Mesenteric fat pad (tissue), 1 donor: ENCODE measurements around the gene NPR1. TPM values are rescaled to one million over a fixed set of nuclear protein-coding genes. Genes with fewer than 3 reads are reported as not detected.
"Not testable (repeated sequence)": the region's sequence is repeated elsewhere in the genome, so short reads cannot be mapped to it uniquely, and the experiment has no call there.

Experiments
- DNase-seq: peaks from one replicate; pipeline ENCODE4 v3.0.0-alpha.2; 2020; ENCODE audit warnings: low spot score
- total RNA-seq: library from RNA; stranded (reverse); fragmentation: NEBNext Ultra II Directional; extraction: Animal tissue kit (Norgen Biotek cat#: 25700); gene quantifications from one replicate; pipeline ENCODE4 v1.2.1, GENCODE V29; 2021
- donor health status: DM: yes; HTN: yes; CAD: no.

The NPR1 gene
- total RNA-seq, 1 donor from 2014 or later: 156 TPM

GRCh38 chr1:153679337-153680119 is 1.0 kb downstream of the NPR1 start:
- no peak for DNase-seq

GRCh38 chr1:153680120-153680403 is 1.6 kb downstream of the NPR1 start:
- no peak for DNase-seq

GRCh38 chr1:153682730-153683129 is 4.2 kb downstream of the NPR1 start:
- DNase-seq: no peak

- no peak for DNase-seq
These were observed 5.4 kb downstream of the NPR1 start for GRCh38 chr1:153683854-153684253.

- DNase-seq: no peak
These were observed 6.4 kb downstream of the NPR1 start for GRCh38 chr1:153684892-153685291.

- no peak for DNase-seq
These were observed 7.3 kb downstream of the NPR1 start for GRCh38 chr1:153685544-153686340.

GRCh38 chr1:153687346-153688125 is 9.0 kb downstream of the NPR1 start:
- no peak for DNase-seq

GRCh38 chr1:153688276-153688675 is 9.8 kb downstream of the NPR1 start:
- DNase-seq: no peak

GRCh38 chr1:153688736-153689328 is 10.3 kb downstream of the NPR1 start:
- no peak for DNase-seq

- no peak for DNase-seq
These were observed 15.0 kb downstream of the NPR1 start for GRCh38 chr1:153693466-153693865.

- no peak for DNase-seq
These were observed 18.3 kb downstream of the NPR1 start for GRCh38 chr1:153696741-153697140.

- DNase-seq: no peak
These were observed 18.9 kb downstream of the NPR1 start for GRCh38 chr1:153697191-153698019.

- DNase-seq: no peak
These were observed 19.8 kb downstream of the NPR1 start for GRCh38 chr1:153698020-153698922.

GRCh38 chr1:153698923-153699714 is 20.6 kb downstream of the NPR1 start:
- DNase-seq: no peak

- no peak for DNase-seq
These were observed 21.3 kb downstream of the NPR1 start for GRCh38 chr1:153699768-153700167.

GRCh38 chr1:153705484-153705883 is 27.0 kb downstream of the NPR1 start:
- DNase-seq: no peak

- DNase-seq: no peak
These were observed 32.5 kb downstream of the NPR1 start for GRCh38 chr1:153711026-153711425.

- DNase-seq: not testable (repeated sequence)
These were observed 37.7 kb downstream of the NPR1 start for GRCh38 chr1:153716211-153716610.

GRCh38 chr1:153717330-153717729 is 38.8 kb downstream of the NPR1 start:
- DNase-seq: no peak
